Measurements from ENCODE around the gene CMTM2. TPM values are rescaled to one million over a fixed set of nuclear protein-coding genes. Genes with fewer than 3 reads are reported as not detected.
A peak's percentile ranks its signal among the peaks of the same experiment; 100 is the strongest.

Gene CMTM2
- total RNA-seq, 2 experiments from 2014 or later: not detected

- Histone ChIP-seq H3K36me3 (ENCODE audit: insufficient read depth, low read length) (peaks cover 10% of the 10 kb centered on the region), H3K4me1 (ENCODE audit: insufficient read depth, low read length) (peaks cover 52% of the 10 kb centered on the region), H3K9me3 (ENCODE audit: control insufficient read depth in 1 of 2, insufficient read depth in 1 of 2, low read length in 2 of 2) (peaks cover 4 to 10% of the 10 kb centered on the region in 2 experiments), H3K27me3 (ENCODE audit: control insufficient read depth in 1 of 2, insufficient read depth in 2 of 2, low read length in 2 of 2) (no peaks in the 10 kb centered on the region), H3K4me3 (ENCODE audit: low read length) (peak within 1 kb of the TSS; percentile 86), H3K27ac (ENCODE audit: low read depth in 1 of 2, low read length in 2 of 2) (peak within 1 kb of the TSS; percentile 62 to 74)
- Mint-ChIP-seq H3K4me1 (ENCODE audit: low read depth) (peaks cover 58% of the 10 kb centered on the region), H3K9me3 (no peaks in the 10 kb centered on the region), H3K36me3 (ENCODE audit: low read depth) (peaks cover 20% of the 10 kb centered on the region), H3K27me3 (no peaks in the 10 kb centered on the region), H3K4me3 (peak within 1 kb of the TSS; percentile 95), H3K27ac (peak within 1 kb of the TSS; percentile 89)
- DNase-seq (peak; percentile 50 to 85 (median 66)), ATAC-seq (ENCODE audit: poor library complexity) (peak; percentile 41)
- ChIA-PET POLR2A (interaction anchor here (0.6 to 2.7 kb wide), 16 partner anchors 15 to 226 kb away, joined by 3 to 40 read pairs (median 6); partner anchors contain the start of genes CKLF, CMTM2, CMTM4 and NAE1), CTCF (interaction anchor here (0.5 to 2.6 kb wide), 10 partner anchors 15 to 200 kb away, joined by 3 to 17 read pairs (median 4); no protein-coding TSS in a partner anchor)
- intact Hi-C loops (cut with DNase I, micrococcal nuclease): loop anchor here (1.0 to 5.0 kb wide), 8 partner anchors 14 to 197 kb away; partner anchors contain the start of gene DYNC1LI2 (in 1 of the 2)
- TF ChIP-seq, protein P1, sequence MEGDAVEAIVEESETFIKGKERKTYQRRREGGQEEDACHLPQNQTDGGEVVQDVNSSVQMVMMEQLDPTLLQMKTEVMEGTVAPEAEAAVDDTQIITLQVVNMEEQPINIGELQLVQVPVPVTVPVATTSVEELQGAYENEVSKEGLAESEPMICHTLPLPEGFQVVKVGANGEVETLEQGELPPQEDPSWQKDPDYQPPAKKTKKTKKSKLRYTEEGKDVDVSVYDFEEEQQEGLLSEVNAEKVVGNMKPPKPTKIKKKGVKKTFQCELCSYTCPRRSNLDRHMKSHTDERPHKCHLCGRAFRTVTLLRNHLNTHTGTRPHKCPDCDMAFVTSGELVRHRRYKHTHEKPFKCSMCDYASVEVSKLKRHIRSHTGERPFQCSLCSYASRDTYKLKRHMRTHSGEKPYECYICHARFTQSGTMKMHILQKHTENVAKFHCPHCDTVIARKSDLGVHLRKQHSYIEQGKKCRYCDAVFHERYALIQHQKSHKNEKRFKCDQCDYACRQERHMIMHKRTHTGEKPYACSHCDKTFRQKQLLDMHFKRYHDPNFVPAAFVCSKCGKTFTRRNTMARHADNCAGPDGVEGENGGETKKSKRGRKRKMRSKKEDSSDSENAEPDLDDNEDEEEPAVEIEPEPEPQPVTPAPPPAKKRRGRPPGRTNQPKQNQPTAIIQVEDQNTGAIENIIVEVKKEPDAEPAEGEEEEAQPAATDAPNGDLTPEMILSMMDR (IDR thresholded peaks at IDR 0.05): peak; percentile 58
These were observed 25.3 kb downstream of the CMTM2 start, which contains the start of gene CMTM3 for GRCh38 chr16:66604376-66605176. Gene CMTM3, plus strand, starts transcription at chr16:66604704. Its CDS starts 102 bp downstream, at chr16:66604806.

GRCh38 chr16:66605177-66605978 lies 26.1 kb downstream of the CMTM2 start:
- Mint-ChIP-seq H3K36me3 (ENCODE audit: low read depth) (peaks cover 27% of the 10 kb centered on the region), H3K4me1 (ENCODE audit: low read depth) (peaks cover 54% of the 10 kb centered on the region), H3K4me3 (peak overlapping the region; percentile 89), H3K9me3 (no peaks in the 10 kb centered on the region), H3K27me3 (no peaks in the 10 kb centered on the region), H3K27ac (peak overlapping the region; percentile 83)
- intact Hi-C loops (cut with DNase I, micrococcal nuclease): loop anchor here (2.0 to 5.0 kb wide), 4 partner anchors 15 to 198 kb away; partner anchors contain the start of gene DYNC1LI2 (in 1 of the 2)
- TF ChIP-seq, protein P1 (IDR thresholded peaks at IDR 0.05): no peak
- peak in 9 of 14 experiments; percentile 19 to 64 (median 42) for DNase-seq
- Histone ChIP-seq H3K9me3 (ENCODE audit: control insufficient read depth in 1 of 2, insufficient read depth in 1 of 2, low read length in 2 of 2) (peaks cover 4 to 10% of the 10 kb centered on the region in 2 experiments), H3K4me1 (ENCODE audit: insufficient read depth, low read length) (peaks cover 52% of the 10 kb centered on the region), H3K4me3 (ENCODE audit: low read length) (peak overlapping the region; percentile 86), H3K36me3 (ENCODE audit: insufficient read depth, low read length) (peaks cover 18% of the 10 kb centered on the region), H3K27ac (ENCODE audit: low read depth in 1 of 2, low read length in 2 of 2) (peak overlapping the region; percentile 50 to 65), H3K27me3 (ENCODE audit: control insufficient read depth in 1 of 2, insufficient read depth in 2 of 2, low read length in 2 of 2) (no peaks in the 10 kb centered on the region)
- POLR2A ChIA-PET: interaction anchor here (2.2 to 2.7 kb wide), 4 partner anchors 16 to 53 kb away, joined by 20 to 40 read pairs (median 32); partner anchors contain the start of genes CKLF and CMTM2
- no peak for ATAC-seq (ENCODE audit: poor library complexity)
- CTCF ChIA-PET: interaction anchor here (0.5 to 2.2 kb wide), 3 partner anchors 43 to 200 kb away, joined by 3 to 7 read pairs (median 4); no protein-coding TSS in a partner anchor

All from CD4-positive, alpha-beta T cell (primary cell).